Keratinocyte (primary cell): ENCODE measurements around the gene AFTPH. TPM values are rescaled to one million over a fixed set of nuclear protein-coding genes. Genes with fewer than 3 reads are reported as not detected.

Source experiments
- DNase-seq: peaks from one replicate; pipeline ENCODE4 v3.0.0-alpha.2; 2011; ENCODE audit warnings: low read depth, missing footprints, low spot score
- FAIRE-seq: peaks from 2 replicates; lab custom pipeline; 2011; peaks lifted over from hg19 to GRCh38; lab: Jason Lieb, UNC
- H2AFZ ChIP-seq: 2 replicates; pipeline ENCODE4 v1.6.0; 2012; ENCODE audit warnings: low read length, control low read depth, inconsistent platforms; ENCODE audit not compliant: control insufficient read depth
- H3K27ac ChIP-seq: 2 replicates; pipeline ENCODE4 v1.5.1; 2011; ENCODE audit warnings: low read length; ENCODE audit not compliant: control insufficient read depth, insufficient read depth
- H3K27me3 ChIP-seq: 3 replicates; pipeline ENCODE4 v1.6.0; 2011; ENCODE audit warnings: low read length; ENCODE audit not compliant: control insufficient read depth, insufficient read depth; ENCODE audit errors: extremely low read depth
- H3K36me3 ChIP-seq, 2 experiments: 2 replicates in 1 of 2; 3 replicates in 1 of 2; pipeline ENCODE4 v1.5.1; 2011; ENCODE audit warnings: low read length in 2 of 2, mild to moderate bottlenecking in 1 of 2; ENCODE audit not compliant: control insufficient read depth in 2 of 2, insufficient read depth in 2 of 2; ENCODE audit errors: extremely low read depth in 1 of 2
- H3K4me1 ChIP-seq: 3 replicates; pipeline ENCODE4 v1.5.1; 2011; ENCODE audit warnings: low read length; ENCODE audit not compliant: control insufficient read depth, insufficient read depth; ENCODE audit errors: extremely low read depth
- H3K4me2 ChIP-seq: 3 replicates; pipeline ENCODE4 v1.6.0; 2011; ENCODE audit warnings: low read depth, low read length; ENCODE audit not compliant: control insufficient read depth, insufficient read depth; ENCODE audit errors: extremely low read depth
- H3K4me3 ChIP-seq, 3 experiments: fragments of 200-600 bp in 1 of 3; sonication (generic) in 1 of 3; 2 replicates in 2 of 3; 3 replicates in 1 of 3; pipeline ENCODE4 v1.5.1; 2011 to 2016; ENCODE audit warnings: low read length in 3 of 3, mild to moderate bottlenecking in 3 of 3, control low read depth in 2 of 3, inconsistent platforms in 1 of 3, low read depth in 1 of 3, mixed read lengths in 1 of 3, mixed run types in 1 of 3, moderate library complexity in 1 of 3; ENCODE audit not compliant: control insufficient read depth in 2 of 3, insufficient read depth in 2 of 3; ENCODE audit errors: extremely low read depth in 1 of 3
- H3K79me2 ChIP-seq: 2 replicates; pipeline ENCODE4 v1.6.0; 2012; ENCODE audit warnings: low read length; ENCODE audit not compliant: control insufficient read depth, insufficient read depth
- H3K9ac ChIP-seq: 3 replicates; pipeline ENCODE4 v1.6.0; 2011; ENCODE audit warnings: low read length; ENCODE audit not compliant: control insufficient read depth, insufficient read depth; ENCODE audit errors: extremely low read depth
- H3K9me1 ChIP-seq: 3 replicates; pipeline ENCODE4 v1.6.0; 2011; ENCODE audit warnings: low read length; ENCODE audit not compliant: control insufficient read depth, insufficient read depth; ENCODE audit errors: extremely low read depth
- H3K9me3 ChIP-seq: 2 replicates; pipeline ENCODE4 v1.5.1; 2012; ENCODE audit warnings: low read depth, low read length; ENCODE audit not compliant: control insufficient read depth
- H4K20me1 ChIP-seq: 3 replicates; pipeline ENCODE4 v1.6.0; 2011; ENCODE audit warnings: low read length; ENCODE audit not compliant: control insufficient read depth, insufficient read depth; ENCODE audit errors: extremely low read depth
- EZH2 ChIP-seq: IDR thresholded peaks from one replicate; pipeline ENCODE4 v1.6.1; 2012; ENCODE audit warnings: inconsistent platforms, mild to moderate bottlenecking, low read length, moderate library complexity
- dilution Hi-C: fragments of 300-500 bp; cut with MboI; formaldehyde crosslinking; loops from one replicate; pipeline ENCODE4 v1.7.0; 2020; ENCODE audit warnings: low sequenced_read_pairs; ENCODE audit not compliant: extremely low pct_ligation_motif_present
- polyA plus RNA-seq, 5 experiments: library from polyadenylated mRNA; depleted of rRNA in 3 of 5; stranded (reverse) in 3 of 5; stranded (forward) in 1 of 5; unstranded in 1 of 5; fragments of >200 nt; gene quantifications; 1 replicate in 1 of 5; 2 replicates in 3 of 5; 3 replicates in 1 of 5; pipeline versions ENCODE4 v1.2.1 to v1.2.3, GENCODE V29; 2011 to 2012; ENCODE audit warnings: missing spikeins in 2 of 5, low read depth in 1 of 5, low replicate concordance in 1 of 5
- TF ChIP-seq, protein P1 (sequence below), 3 experiments: IDR thresholded peaks in 1 of 3; conservative IDR thresholded peaks in 1 of 3; optimal IDR thresholded peaks in 1 of 3; 2 replicates in 2 of 3; 3 replicates in 1 of 3; pipeline versions ENCODE3 to v1.5.1; 2011; ENCODE audit warnings: low read length in 3 of 3, mild to moderate bottlenecking in 3 of 3, moderate library complexity in 2 of 3, control low read depth in 1 of 3, inconsistent platforms in 1 of 3; ENCODE audit not compliant: insufficient read depth in 2 of 3; ENCODE audit errors: extremely low read depth in 1 of 3

Gene AFTPH
- polyA plus RNA-seq, 1 donor (not counting 4 experiments of a cell fraction or from before 2014, with no cell fraction given): 28.3 TPM

DNA sequence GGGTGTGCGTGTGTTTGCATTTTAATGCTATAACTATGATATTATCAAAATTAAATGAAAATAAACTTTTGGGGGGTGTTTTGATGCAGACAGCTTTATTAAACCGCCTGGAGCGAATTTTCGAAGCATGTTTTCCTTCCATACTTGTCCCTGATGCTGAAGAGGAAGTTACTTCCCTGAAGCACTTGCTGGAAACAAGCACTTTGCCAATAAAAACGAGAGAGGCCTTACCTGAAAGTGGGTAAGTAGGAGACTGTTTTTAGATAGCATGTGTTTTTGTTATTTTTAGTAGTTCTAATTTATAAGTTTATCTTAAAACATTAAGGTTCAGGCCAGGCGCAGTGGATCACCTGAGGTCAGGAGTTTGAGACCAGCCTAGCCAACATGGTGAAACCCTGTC is 43.3 kb downstream of the AFTPH start:
- H3K4me3 ChIP-seq: no peak overlapping the region
- dilution Hi-C loops: no loop called here
- TF ChIP-seq, protein P1, sequence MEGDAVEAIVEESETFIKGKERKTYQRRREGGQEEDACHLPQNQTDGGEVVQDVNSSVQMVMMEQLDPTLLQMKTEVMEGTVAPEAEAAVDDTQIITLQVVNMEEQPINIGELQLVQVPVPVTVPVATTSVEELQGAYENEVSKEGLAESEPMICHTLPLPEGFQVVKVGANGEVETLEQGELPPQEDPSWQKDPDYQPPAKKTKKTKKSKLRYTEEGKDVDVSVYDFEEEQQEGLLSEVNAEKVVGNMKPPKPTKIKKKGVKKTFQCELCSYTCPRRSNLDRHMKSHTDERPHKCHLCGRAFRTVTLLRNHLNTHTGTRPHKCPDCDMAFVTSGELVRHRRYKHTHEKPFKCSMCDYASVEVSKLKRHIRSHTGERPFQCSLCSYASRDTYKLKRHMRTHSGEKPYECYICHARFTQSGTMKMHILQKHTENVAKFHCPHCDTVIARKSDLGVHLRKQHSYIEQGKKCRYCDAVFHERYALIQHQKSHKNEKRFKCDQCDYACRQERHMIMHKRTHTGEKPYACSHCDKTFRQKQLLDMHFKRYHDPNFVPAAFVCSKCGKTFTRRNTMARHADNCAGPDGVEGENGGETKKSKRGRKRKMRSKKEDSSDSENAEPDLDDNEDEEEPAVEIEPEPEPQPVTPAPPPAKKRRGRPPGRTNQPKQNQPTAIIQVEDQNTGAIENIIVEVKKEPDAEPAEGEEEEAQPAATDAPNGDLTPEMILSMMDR (optimal IDR thresholded peaks at IDR 0.05 in 1 of 3, IDR thresholded peaks at IDR 0.05 in 1 of 3, conservative IDR thresholded peaks at IDR 0.05 in 1 of 3; ENCODE audit: extremely low read depth in 1 of 3, insufficient read depth in 2 of 3, low read length in 3 of 3): no peak
- TF ChIP-seq EZH2: no peak
- no peak overlapping the region for H3K27ac ChIP-seq
- no peak overlapping the region for H3K4me2 ChIP-seq
- FAIRE-seq (no peak), DNase-seq (no peak)
- H3K9me3 ChIP-seq: no peaks in the 10 kb centered on the region
- peaks cover 3 to 15% of the 10 kb centered on the region in 2 experiments for H3K36me3 ChIP-seq
- H3K4me1 ChIP-seq: peaks cover 10% of the 10 kb centered on the region
- no peak overlapping the region for H2AFZ ChIP-seq
- H3K27me3 ChIP-seq: no peaks in the 10 kb centered on the region
- H3K9ac ChIP-seq: no peak overlapping the region
- no peaks in the 10 kb centered on the region for H4K20me1 ChIP-seq
- H3K79me2 ChIP-seq: peaks cover 14% of the 10 kb centered on the region
- H3K9me1 ChIP-seq: no peaks in the 10 kb centered on the region

DNA sequence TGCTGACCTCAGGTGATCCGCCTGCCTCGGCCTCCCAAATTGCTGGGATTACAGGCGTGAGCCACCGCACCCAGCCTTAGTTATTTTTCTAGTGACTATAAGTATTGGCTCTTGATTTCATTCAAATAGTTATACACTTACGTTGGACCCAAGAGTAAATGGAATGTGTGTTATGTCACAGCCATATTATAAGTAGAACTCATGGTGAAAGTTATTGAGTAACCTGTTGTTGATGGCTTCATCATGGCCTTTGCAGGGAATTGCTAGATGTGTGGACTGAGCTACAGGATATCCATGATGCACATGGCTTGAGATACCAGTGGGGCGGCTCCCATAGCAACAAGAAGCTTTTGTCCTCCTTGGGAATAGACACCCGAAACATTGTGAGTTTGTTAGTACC is 44.7 kb downstream of the AFTPH start:
- Histone ChIP-seq H3K4me2 (no peak overlapping the region), H3K9me1 (no peaks in the 10 kb centered on the region), H4K20me1 (no peaks in the 10 kb centered on the region), H3K27me3 (no peaks in the 10 kb centered on the region), H3K4me1 (peaks cover 10% of the 10 kb centered on the region), H3K4me3 (no peak overlapping the region), H3K79me2 (peaks cover 10% of the 10 kb centered on the region), H3K36me3 (peaks cover 3 to 19% of the 10 kb centered on the region in 2 experiments), H2AFZ (no peak overlapping the region), H3K9ac (no peak overlapping the region), H3K27ac (no peak overlapping the region), H3K9me3 (no peaks in the 10 kb centered on the region)
- no peak for TF ChIP-seq EZH2
- TF ChIP-seq, protein P1 (optimal IDR thresholded peaks at IDR 0.05 in 1 of 3, IDR thresholded peaks at IDR 0.05 in 1 of 3, conservative IDR thresholded peaks at IDR 0.05 in 1 of 3; ENCODE audit: extremely low read depth in 1 of 3, insufficient read depth in 2 of 3, low read length in 3 of 3): no peak
- dilution Hi-C loops: no loop called here
- FAIRE-seq: no peak
- DNase-seq: no peak
